Subcutaneous abdominal adipose tissue (tissue), 5 donors: ENCODE data around the gene ANAPC5.
"Not testable (repeated sequence)": the region's sequence is repeated elsewhere in the genome, so short reads cannot be mapped to it uniquely, and the experiment has no call there.

Experiments used
- H3K27ac ChIP-seq: one replicate; pipeline ENCODE4 v1.7.0; 2013; ENCODE audit warnings: low read depth, mild to moderate bottlenecking, inconsistent platforms, low read length, moderate library complexity
- H3K27me3 ChIP-seq, 5 donors: one replicate each; pipeline ENCODE4 v1.7.0; 2013; ENCODE audit warnings: low read length in 5 of 5, inconsistent platforms in 1 of 5; ENCODE audit not compliant: control insufficient read depth in 5 of 5, insufficient read depth in 4 of 5
- H3K36me3 ChIP-seq, 5 donors: one replicate each; pipeline ENCODE4 v1.7.0; 2013; ENCODE audit warnings: low read length in 5 of 5; ENCODE audit not compliant: control insufficient read depth in 5 of 5, insufficient read depth in 5 of 5
- H3K4me1 ChIP-seq, 5 donors: one replicate each; pipeline ENCODE4 v1.7.0; 2013; ENCODE audit warnings: low read length in 5 of 5, mild to moderate bottlenecking in 3 of 5, moderate library complexity in 1 of 5; ENCODE audit not compliant: control insufficient read depth in 5 of 5, insufficient read depth in 5 of 5
- H3K4me3 ChIP-seq, 5 donors: one replicate each; pipeline ENCODE4 v1.7.0; 2013; ENCODE audit warnings: low read length in 5 of 5, low read depth in 1 of 5
- H3K9ac ChIP-seq, 5 donors: one replicate each; pipeline ENCODE4 v1.7.0; 2013; ENCODE audit warnings: low read length in 5 of 5, mild to moderate bottlenecking in 4 of 5, moderate library complexity in 3 of 5
- H3K9me3 ChIP-seq, 5 donors: one replicate each; pipeline ENCODE4 v1.7.0; 2013; ENCODE audit warnings: low read length in 5 of 5; ENCODE audit not compliant: control insufficient read depth in 5 of 5
- donor health status: healthy.
- donor health status: healthy.
- donor health status: healthy.
- donor health status: healthy.
- donor health status: healthy.

Gene ANAPC5

GRCh38 chr12:121388421-121388981 is 36.3 kb upstream of the ANAPC5 start:
- Histone ChIP-seq H3K9me3 (no peaks in the 10 kb centered on the region), H3K36me3 (no peaks in the 10 kb centered on the region), H3K27ac (no peak overlapping the region), H3K27me3 (no peaks in the 10 kb centered on the region), H3K4me3 (no peak overlapping the region), H3K4me1 (peaks cover 0 to 6% (median 0%) of the 10 kb centered on the region in 5 donors), H3K9ac (no peak overlapping the region)

DNA sequence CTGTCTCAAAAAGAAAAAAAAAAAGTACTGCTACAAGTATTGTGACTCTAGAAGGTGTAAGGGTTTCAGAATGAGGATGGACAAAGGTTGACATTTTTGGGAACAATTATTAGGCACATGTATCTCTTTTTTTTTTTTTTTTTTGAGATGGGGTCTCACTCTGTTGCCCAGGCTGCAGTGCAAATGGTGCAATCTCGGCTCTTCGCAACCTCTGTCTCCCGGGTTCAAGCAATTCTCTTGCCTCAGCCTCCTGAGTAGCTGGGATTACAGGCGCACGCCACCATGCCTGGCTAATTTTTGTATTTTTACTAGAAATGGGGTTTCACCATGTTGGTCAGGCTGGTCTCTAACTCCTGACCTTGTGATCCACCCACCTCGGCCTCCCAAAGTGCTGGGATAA is 32.7 kb upstream of the ANAPC5 start:
- not testable (repeated sequence) for H3K27ac ChIP-seq

GRCh38 chr12:121383601-121384021 is 31.4 kb upstream of the ANAPC5 start:
- H3K27me3 ChIP-seq: no peaks in the 10 kb centered on the region
- H3K4me1 ChIP-seq: no peaks in the 10 kb centered on the region
- no peak overlapping the region for H3K27ac ChIP-seq
- H3K4me3 ChIP-seq: no peak overlapping the region
- no peaks in the 10 kb centered on the region for H3K36me3 ChIP-seq
- no peak overlapping the region for H3K9ac ChIP-seq
- H3K9me3 ChIP-seq: no peaks in the 10 kb centered on the region

More for the DNA sequence above, 32.7 kb upstream of the ANAPC5 start:
- H3K27me3 ChIP-seq, H3K9ac ChIP-seq, H3K36me3 ChIP-seq, H3K4me1 ChIP-seq, H3K4me3 ChIP-seq, H3K9me3 ChIP-seq: not testable (repeated sequence)

DNA sequence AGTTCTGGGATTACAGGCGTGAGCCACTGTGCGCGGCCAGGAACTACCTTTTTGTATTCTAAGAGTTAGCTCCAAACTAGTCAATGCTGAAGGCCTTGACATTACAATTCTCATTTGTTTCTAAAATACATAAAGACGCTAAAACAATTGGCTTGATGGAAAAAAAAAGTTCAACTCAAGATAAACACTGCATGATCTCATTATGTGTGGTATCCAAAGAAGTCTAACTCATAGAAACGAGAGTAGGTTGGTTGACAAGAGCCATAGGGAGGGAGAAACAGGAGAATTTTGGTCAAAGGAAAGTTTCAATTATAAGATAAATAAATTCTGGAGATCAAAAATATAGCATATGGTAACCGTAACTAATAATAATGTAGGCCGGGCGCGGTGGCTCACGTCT is 27.7 kb upstream of the ANAPC5 start:
- Histone ChIP-seq H3K9me3 (no peaks in the 10 kb centered on the region), H3K9ac (no peak overlapping the region), H3K4me3 (no peak overlapping the region), H3K27me3 (no peaks in the 10 kb centered on the region), H3K4me1 (no peaks in the 10 kb centered on the region), H3K27ac (no peak overlapping the region), H3K36me3 (no peaks in the 10 kb centered on the region)

DNA sequence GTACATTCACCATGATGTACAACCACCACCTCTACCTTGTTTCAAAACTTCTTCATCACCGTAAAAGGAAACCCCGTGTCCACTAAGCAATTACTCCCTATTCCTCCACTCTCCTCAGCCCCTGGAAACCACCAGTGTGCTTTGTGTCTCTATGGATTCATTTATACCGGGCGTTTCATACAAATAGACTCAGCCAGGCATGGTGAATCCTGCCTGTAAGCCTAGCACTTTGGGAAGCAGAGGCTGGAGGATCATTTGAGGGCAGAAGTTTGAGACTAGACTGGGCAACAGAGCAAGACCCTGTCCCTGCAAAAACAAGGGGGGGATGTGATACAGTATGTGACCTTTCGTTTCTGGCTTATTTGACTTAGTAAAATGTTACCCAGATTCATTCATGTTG is 26.5 kb upstream of the ANAPC5 start:
- H3K36me3 ChIP-seq: no peaks in the 10 kb centered on the region
- H3K9me3 ChIP-seq: no peaks in the 10 kb centered on the region
- no peak overlapping the region for H3K9ac ChIP-seq
- no peak overlapping the region for H3K27ac ChIP-seq
- H3K4me3 ChIP-seq: no peak overlapping the region
- no peaks in the 10 kb centered on the region for H3K4me1 ChIP-seq
- H3K27me3 ChIP-seq: no peaks in the 10 kb centered on the region

DNA sequence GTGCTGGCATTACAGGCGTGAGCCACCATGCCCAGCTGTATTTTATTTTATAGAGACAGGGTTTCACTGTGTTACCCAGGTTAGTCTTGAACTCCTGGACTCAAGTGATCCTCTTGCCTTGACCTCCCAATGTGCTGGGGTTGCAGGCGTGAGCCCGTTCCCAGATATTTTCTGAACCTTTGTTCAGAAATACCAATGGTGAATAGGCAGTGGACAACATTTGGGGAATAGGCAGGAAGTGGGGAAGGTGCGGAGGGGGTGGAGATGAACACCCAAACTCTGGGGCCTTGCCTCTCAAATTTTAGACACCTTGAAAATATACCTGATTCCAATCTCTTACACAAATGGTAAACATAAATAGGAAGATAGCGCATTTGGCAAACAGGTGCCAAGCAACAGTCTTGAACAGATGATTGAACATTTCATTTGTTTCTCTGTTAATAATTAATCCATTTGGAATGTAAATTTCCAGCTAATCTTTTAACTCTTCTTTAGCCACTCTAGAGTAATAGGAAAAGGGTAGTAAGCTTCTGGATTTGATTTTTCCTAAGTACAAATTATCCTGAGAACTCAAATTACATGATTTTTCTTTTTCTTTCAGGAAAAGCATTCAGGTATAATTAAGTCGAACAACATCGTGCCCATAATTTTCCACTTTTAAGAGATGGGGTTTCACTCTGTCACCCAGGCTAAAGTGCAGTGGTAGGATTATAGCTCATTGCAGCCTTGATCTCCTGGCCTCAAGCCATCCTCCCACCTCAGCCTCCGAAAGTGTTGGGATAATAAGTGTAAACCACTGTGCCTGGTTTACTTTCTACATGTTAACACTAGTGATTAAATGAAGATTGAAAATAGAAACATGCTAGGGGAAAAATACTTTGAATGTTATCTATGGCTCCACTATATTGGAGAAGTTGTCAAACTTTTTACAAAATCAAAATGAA is 24.8 kb upstream of the ANAPC5 start:
- Histone ChIP-seq H3K4me1 (no peaks in the 10 kb centered on the region), H3K4me3 (no peak overlapping the region), H3K9ac (no peak overlapping the region), H3K27me3 (no peaks in the 10 kb centered on the region), H3K36me3 (no peaks in the 10 kb centered on the region), H3K9me3 (no peaks in the 10 kb centered on the region), H3K27ac (no peak overlapping the region)

DNA sequence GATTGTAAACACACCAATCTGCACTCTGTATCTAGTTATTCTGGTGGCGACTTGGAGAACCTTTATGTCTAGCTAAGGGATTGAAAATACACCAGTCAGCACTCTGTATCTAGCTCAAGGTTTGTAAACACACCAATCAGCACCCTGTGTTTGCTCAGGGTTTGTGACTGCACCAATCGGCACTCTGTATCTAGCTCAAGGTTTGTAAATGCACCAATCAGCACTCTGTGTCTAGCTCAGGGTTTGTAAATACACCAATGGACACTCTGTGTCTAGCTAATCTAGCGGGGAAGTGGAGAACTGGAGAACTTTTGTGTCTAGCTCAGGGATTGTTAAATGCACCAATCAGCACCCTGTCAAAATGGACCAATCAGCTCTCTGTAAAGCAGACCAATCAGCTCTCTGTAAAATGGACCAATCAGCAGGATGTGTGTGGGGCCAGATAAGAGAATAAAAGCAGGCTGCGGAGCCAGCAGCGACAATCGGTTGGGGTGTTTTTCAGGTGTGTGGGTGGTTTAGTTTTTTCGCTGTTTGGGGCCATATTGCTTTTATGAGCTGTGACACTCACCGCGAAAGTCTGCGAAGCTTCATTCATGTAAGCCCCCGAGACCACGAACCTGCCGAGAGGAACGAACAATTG is 22.9 kb upstream of the ANAPC5 start:
- H3K27ac ChIP-seq, H3K4me1 ChIP-seq, H3K4me3 ChIP-seq, H3K27me3 ChIP-seq, H3K9me3 ChIP-seq, H3K36me3 ChIP-seq, H3K9ac ChIP-seq: not testable (repeated sequence)

- H3K4me1 ChIP-seq, H3K4me3 ChIP-seq, H3K27me3 ChIP-seq, H3K27ac ChIP-seq, H3K9me3 ChIP-seq, H3K9ac ChIP-seq, H3K36me3 ChIP-seq: not testable (repeated sequence)
Measured at GRCh38 chr12:121374336-121374735, 22.1 kb upstream of the ANAPC5 start.

DNA sequence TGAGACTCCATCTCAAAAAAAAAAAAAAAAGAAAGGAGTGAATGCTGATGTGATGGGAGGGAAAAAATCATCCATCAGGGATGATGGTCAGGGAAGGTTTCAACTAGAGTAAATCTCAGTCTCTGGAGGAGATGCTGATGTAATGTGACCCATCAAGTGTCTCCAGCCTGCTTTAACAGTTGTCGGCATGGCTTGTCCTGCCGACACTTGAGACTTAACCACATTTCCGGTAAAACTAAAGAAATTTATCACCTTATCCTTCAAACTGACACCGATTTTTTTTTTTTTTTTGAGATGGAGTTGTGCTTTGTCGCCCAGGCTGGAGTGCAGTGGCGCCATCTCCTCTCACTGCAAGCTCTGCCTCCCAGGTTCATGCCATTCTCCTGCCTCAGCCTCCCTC is 21.5 kb upstream of the ANAPC5 start:
- no peaks in the 10 kb centered on the region for H3K27me3 ChIP-seq
- no peak overlapping the region for H3K27ac ChIP-seq
- no peaks in the 10 kb centered on the region for H3K36me3 ChIP-seq
- H3K9ac ChIP-seq: no peak overlapping the region
- H3K4me3 ChIP-seq: no peak overlapping the region
- H3K4me1 ChIP-seq: no peaks in the 10 kb centered on the region
- no peaks in the 10 kb centered on the region for H3K9me3 ChIP-seq

- Histone ChIP-seq H3K27ac (no peak overlapping the region), H3K9ac (no peak overlapping the region), H3K9me3 (no peaks in the 10 kb centered on the region), H3K36me3 (no peaks in the 10 kb centered on the region), H3K27me3 (no peaks in the 10 kb centered on the region), H3K4me1 (no peaks in the 10 kb centered on the region), H3K4me3 (no peak overlapping the region)
Measured at GRCh38 chr12:121371404-121371803, 19.2 kb upstream of the ANAPC5 start.
